Stimulated activated CD4-positive, alpha-beta T cell treated with anti-CD3 and anti-CD28 coated beads, TNF-alpha, amount 100 ng/mL, for 48 hours (primary cell): ENCODE measurements around the gene STEEP1.
"Not testable (repeated sequence)": the region's sequence is repeated elsewhere in the genome, so short reads cannot be mapped to it uniquely, and the experiment has no call there.

Experiments used
- DNase-seq, 3 donors: peaks; one replicate each; pipeline ENCODE4 v3.0.0-alpha.2; 2020; ENCODE audit warnings: low read depth in 3 of 3

The STEEP1 gene

DNA sequence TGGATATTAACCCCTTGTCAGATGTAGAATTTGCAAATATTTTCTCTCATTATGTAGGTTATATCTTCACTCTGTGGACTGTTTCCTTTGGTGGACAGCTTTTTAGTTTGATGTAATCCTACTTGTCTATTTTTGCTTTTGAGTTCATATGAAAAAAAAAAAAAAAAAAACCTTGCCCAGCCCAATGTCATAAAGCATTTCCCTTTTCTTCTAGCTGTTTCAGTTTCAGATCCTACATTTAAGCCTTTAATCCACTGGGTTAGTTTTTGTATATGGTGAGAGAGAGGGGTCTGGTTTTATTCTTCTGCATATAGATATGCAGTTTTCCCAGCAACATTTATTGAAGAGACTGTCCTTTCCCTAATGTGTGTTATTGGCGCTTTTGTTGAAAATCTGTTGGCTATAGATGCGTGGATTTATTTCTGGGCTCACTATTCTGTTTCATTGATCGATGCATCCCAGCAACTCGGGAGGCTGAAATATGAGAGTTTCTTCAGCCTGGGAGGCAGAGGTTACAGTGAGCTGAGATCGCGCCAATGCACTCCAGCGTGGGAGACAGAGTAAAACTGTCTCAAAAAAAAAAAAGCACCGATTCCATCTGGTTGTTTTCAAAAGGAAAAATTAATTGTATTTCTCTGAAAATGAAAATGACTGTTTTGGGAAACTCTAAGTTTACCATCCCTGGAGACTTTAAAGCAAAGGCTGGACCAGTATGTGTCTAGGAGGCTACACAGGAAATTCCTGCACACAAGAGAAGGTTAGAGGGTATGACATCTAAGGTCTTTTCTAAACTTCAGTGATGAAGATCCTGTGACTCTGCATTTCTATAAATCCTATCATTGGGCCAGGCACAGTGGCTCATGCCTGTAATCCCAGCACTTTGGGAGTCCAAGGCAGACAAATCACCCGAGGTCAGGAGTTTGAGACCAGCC lies 35.6 kb downstream of the STEEP1 start:
- DNase-seq, result no peak

DNA sequence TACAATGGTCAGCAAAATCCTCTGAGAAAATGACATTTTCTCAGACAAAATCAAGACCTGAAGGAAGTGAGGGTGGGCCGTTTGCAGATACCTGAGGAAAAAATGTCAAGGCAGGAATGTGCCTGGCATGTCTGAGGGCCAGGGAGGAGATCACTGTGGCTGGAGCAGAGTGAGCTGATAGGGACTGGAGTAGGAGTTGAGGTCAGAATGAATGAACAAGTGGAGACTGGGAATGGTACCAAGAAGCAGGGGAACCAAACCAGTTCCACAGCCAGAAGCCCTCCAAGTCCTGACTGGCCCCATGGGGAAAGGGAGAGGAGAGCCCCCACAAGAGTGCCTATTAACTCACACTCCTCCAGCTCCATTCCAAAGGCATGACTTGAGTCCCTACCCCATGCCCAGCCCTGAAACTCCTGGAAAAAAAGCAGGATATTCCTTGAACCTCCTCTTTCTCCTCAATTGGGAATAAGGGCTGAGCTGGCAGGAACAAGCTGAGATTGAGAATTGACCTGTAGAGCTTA lies 41.5 kb downstream of the STEEP1 start:
- no peak for DNase-seq

DNA sequence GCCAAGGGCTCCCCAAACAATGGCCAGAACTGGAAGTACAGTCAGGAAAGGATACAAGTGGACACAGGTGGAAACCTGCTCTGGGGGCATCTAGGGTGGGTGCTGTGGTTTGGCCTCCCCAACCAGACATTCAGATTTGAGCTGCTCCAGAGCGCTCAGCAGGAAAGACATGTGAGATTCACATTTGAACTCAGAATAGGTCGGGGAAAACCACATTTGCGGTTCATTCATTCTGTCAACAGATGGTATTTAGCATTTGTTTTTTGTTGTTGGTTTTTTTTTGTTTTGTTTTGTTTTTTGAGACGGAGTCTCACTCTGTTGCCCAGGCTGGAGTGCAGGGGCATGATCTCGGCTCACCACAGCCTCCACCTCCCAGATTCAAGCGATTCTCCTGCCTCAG lies 44.0 kb downstream of the STEEP1 start:
- DNase-seq, result no peak

DNA sequence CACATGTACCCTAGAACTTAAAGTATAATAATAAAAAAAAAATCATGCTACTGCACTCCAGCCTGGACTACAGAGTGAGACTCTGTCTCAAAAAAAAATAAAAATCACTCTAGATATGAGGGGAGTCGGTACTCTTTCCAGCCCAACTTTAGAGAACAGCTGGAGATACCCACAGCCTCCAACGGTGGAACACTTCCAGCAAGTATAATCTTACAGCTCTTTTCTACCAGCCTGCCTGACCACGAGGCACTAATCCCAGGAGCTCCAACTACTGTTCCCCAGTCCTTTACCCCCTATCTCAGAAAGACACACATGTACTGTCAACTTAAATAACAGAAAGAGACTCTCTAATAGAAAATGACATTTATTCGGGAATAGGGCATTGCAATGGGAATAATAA lies 46.8 kb downstream of the STEEP1 start:
- DNase-seq, result no peak

DNA sequence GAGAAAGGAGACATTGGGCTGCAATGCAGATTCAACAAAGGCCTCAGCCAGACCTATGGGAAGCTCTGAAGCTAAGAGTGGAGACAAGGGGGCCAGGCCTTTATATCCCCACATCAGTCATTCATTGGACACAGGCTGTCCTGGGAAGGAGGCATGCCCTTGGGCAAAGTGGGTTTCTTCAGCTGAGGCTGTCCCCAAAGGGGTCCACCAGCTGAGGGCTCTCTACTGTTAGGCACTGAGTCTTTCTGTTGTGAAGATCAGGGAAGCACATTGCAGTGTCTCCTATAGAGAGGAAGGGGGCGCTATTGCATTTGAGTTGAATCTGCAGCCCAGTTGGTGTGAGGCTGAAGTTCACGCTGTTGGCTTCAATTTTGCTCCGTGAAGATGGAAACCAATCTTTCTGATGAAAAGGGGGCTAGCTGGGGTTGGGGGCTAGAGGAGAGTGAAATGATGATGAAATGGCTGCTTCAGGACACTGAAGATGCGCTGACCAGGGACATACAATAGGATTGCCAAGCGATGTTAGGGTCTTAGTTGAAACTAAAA lies 49.0 kb downstream of the STEEP1 start:
- peak in 1 of 3 donors; percentile 7 for DNase-seq

DNA sequence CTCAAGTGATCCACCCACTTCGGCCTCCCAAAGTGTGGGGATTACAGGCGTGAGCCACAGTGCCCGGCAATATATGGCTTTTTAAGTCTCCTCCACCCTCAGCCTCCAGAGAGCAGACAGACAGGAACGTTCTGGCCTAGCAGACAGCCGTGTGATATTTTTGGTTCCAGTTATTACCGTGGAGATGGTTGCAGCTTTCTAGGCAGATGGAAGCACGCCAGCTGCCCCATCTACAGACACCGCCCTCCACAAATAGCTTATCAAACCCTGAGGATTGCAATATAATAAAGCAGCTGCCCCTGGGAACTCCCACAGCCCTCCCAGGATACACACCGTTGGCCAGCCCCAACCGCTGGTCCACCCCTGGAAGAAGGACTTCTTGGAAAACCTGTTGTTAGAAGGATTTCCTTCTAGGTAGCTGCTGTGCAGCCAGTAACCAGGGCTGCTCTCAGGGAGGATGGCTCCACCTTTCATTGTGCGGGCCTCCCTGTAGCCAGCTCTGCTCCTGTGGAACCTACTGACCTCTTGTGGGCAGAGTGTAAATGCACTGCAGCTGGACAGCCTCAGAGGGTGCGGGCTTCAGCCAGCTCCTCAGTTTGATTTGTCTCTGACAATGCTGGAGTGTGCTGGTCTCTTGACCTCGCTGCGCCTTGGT lies 52.9 kb downstream of the STEEP1 start:
- no peak for DNase-seq

DNA sequence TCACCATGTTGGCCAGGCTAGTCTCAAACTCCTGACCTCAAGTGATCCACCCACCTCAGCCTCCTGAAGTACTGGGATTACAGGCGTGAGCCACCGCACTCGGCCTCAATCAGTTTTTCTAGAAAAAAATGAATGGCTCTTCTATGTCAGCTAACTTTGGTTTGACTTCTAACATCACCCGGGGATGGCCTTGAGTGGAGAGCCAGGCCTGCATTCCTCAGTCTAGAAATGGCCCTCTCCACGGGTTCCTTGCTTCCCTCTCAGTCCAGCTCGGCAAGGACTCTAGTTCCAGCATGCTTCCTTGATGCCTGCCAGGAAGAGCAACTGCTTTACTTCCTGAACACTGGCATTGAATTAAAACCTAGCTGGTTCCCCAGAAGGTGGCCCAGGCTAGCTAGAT lies 58.0 kb downstream of the STEEP1 start:
- DNase-seq, result no peak

DNA sequence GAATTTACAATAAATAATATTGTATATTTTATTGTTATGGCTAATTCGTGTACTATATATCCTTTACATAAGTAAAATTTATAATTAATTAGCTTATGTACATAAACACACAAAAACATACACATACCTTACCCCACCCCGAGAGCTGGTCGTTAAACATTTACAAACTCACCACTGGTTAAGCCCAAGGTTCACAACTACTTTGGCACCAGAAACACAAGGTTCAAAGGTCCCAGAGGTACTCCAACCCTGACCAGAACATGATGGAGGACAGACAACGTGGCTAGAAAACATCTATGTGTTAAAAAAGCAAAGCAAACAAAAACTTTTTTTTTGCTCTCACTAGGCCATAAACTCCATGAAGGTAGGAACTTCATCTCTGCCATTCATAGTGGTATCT lies 59.3 kb downstream of the STEEP1 start:
- DNase-seq, result no peak

DNA sequence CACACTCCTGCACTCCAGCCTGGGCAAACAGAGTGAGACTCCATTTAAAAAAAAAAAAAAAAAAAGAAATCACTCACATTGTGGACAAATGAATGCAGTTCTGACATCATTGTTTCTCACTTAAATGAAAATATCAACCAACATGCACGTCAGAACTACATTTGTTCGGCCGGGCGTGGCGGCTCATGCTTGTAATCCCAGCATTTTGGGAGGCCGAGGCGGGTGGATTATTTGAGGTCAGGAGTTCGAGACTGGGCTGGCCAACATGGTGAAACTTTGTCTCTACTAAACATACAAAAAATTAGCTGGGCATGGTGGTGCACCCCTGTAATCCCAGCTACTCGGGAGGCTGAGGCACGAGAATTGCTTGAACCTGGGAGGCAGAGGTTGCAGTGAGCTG lies 60.1 kb downstream of the STEEP1 start:
- DNase-seq, result not testable (repeated sequence)

DNA sequence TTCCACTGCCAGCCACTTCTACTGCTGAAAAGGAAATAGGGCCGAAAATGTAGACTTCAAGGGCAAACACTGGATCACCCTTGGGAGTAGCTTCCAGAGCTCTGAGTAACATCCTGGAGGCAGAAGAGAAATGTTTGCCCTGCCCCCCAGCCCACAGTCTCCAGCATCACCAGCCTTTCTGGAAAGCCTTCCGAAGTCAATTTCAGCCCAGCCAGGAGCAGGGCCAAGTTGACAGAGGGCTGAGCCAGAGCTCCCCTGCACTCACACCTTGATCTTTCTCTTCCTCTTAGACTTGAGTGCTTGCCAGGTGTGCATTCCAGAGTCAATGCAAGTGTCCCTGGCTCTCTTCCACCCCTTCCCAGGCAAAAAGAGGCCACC lies 61.7 kb downstream of the STEEP1 start:
- no peak for DNase-seq

DNA sequence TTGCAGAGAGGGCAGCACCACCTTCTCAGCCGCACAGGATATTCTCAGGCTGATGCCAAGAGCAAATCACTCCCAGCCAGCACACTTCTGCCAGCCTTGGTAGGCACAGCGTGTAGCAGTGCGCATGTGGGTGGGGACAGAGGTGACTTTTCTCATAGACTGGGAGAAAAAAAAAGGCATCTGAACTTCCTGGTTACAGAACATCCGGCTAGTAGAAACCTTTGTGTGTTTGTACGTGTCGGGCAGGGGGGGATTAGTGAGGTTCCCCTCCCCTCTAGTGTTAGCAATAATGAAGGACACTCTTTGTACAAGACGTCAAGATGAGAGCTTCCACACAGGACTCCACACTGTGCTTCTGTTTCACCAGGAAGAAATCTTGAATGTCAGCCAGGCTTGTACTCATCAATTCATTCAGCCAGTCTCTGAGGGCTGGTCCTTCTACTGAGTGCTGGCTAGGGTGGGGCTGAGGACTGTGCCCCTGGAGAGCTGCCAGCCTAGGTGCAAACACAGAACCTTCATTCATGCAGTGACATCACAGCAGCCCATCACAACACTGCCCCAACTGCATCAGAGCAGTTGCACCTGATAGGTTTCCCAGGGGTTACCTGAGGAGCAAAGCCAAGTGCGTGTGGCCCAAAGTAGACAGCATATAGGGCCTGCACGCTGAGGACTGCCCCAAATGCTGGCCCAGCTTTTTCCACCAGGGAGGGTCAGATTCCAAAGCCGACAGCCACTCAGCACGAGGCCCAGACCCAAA lies 62.3 kb downstream of the STEEP1 start:
- no peak for DNase-seq

DNA sequence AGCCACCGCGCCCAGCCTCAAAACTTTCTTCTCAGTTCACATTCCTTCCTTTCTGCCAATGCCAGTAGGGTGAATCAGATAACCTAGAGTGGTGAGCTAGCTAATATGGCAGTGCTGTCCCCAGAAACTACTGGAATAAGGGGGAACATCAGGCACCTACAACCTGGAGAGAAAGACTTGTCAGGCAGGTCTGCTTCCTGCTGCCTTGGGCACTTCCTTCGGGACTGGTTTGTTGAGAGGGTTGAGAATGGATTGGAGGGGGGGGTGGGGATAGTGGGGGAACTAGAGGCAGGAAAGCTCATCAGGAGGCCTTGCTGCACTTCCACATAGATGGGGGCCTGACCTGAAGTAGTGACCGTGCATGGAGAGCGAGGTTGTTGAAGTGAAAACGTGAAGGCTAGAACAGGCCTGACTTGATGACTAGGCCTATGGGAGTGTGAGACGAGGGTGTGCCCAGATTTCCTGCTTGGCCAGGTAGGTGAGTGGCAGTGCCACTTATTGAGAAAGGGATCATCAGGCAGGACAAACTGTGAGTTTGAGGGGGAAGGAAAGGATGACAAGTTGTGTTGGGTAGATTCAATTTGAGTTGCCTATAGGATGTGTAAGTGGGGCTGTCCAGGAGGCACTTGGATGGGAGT lies 63.6 kb downstream of the STEEP1 start:
- no peak for DNase-seq

DNA sequence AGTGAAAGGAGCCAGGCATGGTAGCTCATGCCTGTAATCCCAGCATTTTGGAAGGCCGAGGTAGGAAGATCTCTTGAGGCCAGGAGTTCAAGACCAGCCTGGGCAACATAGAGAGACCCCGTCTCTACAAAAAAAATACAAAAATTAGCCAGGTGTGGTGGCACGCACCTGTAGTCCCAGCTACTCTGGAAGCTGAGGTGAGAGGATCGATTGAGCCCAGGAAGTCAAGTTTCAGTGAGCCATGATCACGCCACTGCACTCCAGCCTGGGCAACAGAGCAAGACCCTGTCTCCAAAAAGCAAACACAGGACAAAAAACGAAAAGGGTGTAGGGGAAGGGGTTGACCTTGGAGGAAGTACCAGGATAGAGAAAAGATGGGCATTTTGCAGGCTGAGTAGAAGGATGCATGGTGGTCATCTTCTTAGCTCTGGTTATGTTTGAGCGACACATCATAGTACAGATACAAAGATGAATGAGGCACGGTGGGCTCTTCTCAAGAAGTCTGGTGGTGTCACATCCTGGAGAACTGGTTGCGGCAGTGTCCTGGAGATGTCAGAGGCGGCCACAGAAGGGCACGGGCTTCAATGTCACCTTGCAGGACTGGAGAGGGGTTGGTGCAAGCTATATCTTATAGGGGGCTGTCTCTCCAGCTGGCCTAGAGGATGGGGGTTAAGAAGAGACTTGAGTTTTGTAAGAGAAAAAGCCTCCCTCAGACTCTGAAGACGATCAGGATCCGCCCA lies 65.0 kb downstream of the STEEP1 start:
- no peak for DNase-seq

DNA sequence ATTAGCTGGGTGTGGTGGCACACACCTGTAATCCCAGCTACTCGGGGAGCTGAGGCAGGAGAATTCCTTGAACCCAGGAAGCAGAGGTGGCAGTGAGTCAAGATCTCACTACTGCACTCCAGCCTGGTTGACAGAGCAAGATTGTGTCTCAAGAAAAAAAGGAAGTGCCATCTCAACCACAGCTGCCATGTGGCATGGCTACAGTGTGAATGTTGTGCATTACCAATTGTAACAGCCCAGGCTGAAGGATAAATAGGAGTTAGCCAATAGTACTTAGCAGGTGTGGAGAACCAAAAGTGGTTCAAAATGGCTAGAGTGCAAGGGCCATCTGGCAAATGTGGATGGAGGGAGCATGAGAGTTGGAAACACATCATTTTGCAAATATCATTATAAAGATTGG lies 68.0 kb downstream of the STEEP1 start:
- no peak for DNase-seq

DNA sequence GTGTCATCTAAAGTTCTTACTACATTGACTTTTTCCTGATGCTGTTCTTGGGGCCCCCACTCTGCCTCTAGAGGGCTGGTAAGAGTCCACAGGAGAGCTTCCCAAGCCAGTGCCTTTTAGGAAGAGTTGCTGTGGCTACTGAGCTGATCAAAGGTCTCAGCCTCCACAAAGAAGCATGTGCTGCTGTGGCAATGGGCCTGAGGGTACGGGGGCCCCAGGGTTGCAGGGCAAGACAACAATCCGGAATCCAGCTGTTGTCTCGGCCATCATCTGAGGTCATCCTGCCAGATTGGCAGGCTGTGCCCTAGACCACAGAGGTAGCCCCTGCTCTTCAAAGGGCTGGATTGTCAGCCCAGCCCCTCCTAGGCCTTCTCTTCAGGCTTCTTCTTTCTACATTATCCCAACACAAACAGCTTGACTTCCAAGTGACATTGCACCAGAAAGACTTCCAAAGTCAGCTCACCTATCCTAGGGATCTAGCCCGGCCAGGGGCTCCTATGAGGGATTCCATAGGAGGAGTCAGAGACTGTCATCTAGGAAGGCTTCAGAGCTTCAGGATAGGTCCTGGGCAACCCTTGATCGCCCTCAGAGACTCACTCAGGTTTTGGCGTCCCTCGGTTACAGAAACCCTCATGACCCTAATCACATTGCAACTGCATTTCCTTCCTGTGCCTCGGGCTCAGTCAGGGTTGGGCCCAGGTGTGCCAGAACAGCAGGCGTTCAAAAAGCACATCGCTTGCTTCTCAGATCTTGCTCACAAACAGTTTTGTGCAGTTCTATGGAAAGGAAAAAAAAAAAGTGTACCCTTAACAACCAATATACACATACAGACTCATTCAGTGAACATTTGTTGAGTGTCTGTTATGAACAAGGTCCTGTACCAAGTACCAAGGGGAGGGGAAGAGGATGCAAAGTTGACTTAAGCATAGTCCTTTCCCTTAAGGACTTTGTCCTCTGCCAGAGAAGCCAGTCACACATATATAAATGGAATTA lies 69.2 kb downstream of the STEEP1 start:
- DNase-seq, result no peak

DNA sequence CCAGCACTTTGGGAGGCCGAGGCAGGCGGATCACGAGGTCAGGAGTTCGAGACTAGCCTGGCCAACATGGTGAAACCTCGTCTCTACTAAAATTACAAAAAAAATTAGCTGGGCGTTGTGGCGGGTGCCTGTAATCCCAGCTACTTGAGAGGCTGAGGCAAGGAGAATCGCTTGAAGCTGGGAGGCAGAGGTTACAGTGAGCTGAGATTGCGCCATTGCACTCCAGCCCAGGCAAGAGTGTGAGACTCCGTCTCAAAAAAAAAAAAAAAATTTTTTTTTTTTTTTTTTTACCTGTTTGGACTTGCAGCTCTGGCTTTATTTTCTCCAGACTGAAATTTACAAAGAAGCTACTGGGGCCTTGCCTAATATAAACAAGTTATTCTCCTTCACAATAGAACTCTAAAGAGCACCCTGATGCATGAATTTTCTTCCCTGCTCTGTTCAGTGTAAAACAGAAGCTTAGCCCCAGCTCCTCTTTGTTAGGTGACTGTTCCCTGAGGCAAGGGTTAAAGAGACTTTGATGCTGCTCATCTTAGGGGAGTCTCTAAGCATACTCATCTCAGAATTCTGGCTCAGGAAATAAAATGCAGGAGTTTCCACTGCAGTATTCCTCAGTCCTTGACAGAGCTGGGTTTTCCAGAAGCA lies 71.2 kb downstream of the STEEP1 start:
- not testable (repeated sequence) for DNase-seq

DNA sequence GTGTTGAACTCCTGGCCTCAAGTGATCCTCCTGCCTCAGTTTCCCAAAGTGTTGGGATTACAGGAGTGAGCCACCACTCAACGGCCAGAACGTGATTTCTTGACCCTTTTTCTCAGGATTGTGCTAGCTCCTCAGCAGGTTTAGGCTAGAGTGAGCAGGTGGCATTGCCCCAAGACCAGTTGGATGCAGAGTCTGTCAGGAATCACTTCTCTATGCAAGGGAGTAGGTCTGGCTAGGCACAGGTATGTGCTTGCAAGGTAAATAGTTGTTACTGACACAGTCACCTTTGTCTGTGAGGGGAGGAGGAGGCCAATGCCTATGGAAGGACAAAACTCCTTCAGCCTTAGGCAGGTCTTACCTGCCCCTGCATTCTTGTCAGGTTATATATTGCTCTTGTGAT lies 72.7 kb downstream of the STEEP1 start:
- DNase-seq, result no peak

DNA sequence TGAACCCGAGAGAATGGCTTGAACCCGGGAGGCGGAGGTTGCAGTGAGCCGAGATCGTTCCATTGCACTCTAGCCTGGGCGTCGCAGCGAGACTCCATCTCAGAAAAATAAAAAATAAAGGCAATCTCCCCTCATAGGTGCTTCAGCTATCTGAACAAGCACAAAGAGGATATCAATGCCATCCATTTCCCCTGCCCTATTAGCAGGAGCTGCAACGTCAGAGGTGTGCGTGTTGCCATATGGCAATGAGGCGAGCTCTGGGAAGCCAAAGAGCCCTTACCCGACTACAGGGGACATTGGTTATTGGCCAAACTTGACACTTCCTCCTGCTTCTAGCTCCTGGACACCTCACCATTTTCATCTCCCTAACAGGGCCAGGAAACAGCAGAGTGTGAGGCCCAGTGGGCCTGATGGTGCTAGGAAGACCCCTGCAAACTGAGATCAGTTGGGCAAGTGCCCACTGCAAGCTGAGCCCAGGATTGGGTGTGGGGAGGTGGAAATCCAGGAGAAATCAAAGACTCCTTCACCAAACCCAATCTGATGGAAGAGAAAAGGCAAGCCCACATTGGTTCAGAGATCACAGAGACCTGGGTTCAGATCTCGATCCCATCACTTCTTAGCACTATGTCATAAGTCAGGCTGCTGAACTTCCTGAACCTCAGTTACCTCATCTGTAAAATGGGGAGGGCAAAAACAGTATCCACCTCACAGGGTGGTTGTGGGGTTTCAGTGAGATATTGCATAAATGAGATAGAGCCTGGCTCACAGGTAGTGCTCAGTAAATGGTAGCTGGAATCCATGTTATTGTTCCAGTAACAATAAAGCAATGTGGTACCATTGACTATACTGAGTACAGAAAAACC lies 75.8 kb downstream of the STEEP1 start:
- no peak for DNase-seq
